Measurements from ENCODE around the gene ADIRF.
A peak's percentile ranks its signal among the peaks of the same experiment; 100 is the strongest.
"Not testable (repeated sequence)": the region's sequence is repeated elsewhere in the genome, so short reads cannot be mapped to it uniquely, and the experiment has no call there.

The ADIRF gene

DNA sequence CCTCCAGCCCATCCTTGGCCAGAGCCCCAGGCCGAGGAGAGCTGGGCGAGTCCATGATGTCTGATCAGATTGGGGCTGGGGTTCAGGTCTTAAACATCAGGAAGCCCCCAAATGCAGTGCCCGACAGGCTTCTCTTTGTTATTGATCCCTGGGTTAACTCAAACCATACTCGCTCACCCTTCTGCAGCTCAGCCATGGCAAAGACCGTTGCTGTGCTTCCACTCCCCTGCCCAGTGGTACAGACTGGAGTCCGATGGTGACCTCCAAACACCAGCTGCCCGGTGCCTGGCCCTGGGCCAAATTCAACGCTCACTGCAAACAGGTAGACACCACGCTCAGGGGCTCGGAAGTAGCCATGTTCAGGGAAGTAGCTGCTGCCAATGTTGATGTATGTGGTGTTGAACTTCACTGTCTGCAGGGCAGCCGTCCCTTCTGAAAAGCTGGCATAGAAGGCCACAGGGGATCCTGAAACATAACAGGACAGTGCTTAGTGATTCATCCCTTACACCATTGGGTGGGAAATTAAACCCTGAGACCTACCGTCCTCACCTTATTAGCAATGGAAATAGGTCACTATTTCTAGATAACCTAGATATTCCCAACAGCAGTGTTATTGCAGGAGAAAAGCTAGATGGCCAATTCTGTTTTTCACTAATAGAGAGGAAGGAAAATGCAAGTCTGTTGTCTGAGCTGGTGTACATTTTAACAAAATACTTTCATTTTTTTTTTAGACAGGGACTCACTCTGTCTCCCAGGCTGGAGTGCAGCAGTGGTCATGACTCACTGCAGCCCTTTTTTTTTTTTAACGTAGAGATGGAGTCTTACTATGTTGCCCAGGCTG is 31.4 kb upstream of the ADIRF start:
- peak; percentile 60 for DNase-seq (ENCODE audit: low read depth)
- TF ChIP-seq CTCF (conservative IDR thresholded peaks at IDR 0.05; ENCODE audit: control insufficient read depth, insufficient read depth, low read depth, low read length) = no peak
- H3K4me3 ChIP-seq (ENCODE audit: control insufficient read depth, low read depth, low read length) = no peak overlapping the region

- no peak overlapping the region for H3K4me3 ChIP-seq (ENCODE audit: control insufficient read depth, low read depth, low read length)
- TF ChIP-seq CTCF (conservative IDR thresholded peaks at IDR 0.05; ENCODE audit: control insufficient read depth, insufficient read depth, low read depth, low read length) = no peak
- no peak for DNase-seq (ENCODE audit: low read depth)
Observed at GRCh38 chr10:86937502-86938154, 30.7 kb upstream of the ADIRF start.

- no peak for TF ChIP-seq CTCF (conservative IDR thresholded peaks at IDR 0.05; ENCODE audit: control insufficient read depth, insufficient read depth, low read depth, low read length)
- DNase-seq (ENCODE audit: low read depth) = no peak
Observed at GRCh38 chr10:86938260-86938659, 30.0 kb upstream of the ADIRF start.

GRCh38 chr10:86940076-86940475 is 28.2 kb upstream of the ADIRF start:
- not testable (repeated sequence) for H3K4me3 ChIP-seq (ENCODE audit: control insufficient read depth, low read depth, low read length); DNase-seq (ENCODE audit: low read depth)

More at GRCh38 chr10:86938260-86938659, 30.0 kb upstream of the ADIRF start:
- H3K4me3 ChIP-seq (ENCODE audit: control insufficient read depth, low read depth, low read length) = no peak overlapping the region

DNA sequence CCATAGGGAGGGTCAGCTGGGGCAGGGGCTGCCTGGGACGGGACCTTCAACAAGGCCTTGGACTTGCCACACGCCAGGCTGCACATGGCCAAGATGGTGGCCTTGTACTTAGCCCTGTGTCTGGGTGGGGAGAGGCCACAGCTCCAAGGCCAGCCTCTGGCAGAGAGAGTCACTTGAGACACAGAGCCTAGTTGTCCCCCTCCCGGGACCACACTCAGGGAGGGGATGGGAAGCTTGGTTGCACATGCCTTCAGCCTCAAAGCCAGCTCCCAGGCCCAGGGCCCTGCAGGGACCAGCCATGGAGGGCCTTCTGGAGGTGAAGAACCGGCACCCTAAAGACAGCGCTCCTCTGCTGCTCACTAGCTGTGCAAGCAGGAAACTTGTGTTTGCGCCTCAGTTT is 27.6 kb upstream of the ADIRF start:
- DNase-seq (ENCODE audit: low read depth) = no peak
- no peak overlapping the region for H3K4me3 ChIP-seq (ENCODE audit: control insufficient read depth, low read depth, low read length)
- no peak for TF ChIP-seq CTCF (conservative IDR thresholded peaks at IDR 0.05; ENCODE audit: control insufficient read depth, insufficient read depth, low read depth, low read length)

DNA sequence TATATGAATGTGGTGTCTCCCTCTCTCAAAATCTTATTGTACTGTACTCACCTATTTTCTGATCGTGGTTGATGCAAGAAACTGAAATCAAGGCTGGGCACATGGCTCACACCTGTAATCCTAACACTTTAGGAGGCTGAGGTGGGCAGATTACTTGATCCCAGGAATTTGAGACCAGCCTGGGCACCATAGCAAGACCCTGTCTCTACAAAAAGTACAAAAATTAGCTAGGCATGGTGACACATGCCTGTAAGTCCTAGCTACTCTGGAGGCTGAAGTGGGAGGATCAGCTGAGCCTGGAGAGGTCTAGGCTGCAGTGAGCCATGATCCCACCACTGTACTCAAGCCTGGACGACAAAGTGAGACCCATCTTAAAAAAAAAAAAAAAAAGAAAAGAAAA is 26.9 kb upstream of the ADIRF start:
- no peak overlapping the region for H3K4me3 ChIP-seq (ENCODE audit: control insufficient read depth, low read depth, low read length)
- no peak for TF ChIP-seq CTCF (conservative IDR thresholded peaks at IDR 0.05; ENCODE audit: control insufficient read depth, insufficient read depth, low read depth, low read length)
- DNase-seq (ENCODE audit: low read depth) = no peak

DNA sequence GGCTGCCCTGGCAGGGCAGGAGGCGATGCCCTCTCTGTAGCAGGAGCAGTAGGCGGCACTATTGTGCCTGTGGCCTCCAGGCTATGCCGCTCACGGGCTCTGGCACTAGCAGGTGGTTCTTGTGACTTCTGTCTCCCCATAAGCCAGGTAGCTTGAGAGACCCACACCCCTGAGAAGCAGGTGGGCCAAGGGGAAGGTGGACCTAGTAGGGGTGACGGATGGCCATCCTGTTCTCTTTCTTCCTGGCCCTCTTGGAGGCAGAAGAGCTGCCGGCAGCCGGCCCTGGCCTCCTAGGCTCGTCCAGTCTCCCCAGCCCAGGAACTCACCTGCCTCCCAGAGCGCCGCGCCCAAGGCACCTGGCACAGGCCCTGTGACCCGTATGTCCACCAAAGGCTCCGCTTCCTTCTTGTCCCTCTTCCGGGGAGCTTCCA is 26.3 kb upstream of the ADIRF start:
- TF ChIP-seq CTCF (conservative IDR thresholded peaks at IDR 0.05; ENCODE audit: control insufficient read depth, insufficient read depth, low read depth, low read length) = no peak
- DNase-seq (ENCODE audit: low read depth) = no peak
- no peak overlapping the region for H3K4me3 ChIP-seq (ENCODE audit: control insufficient read depth, low read depth, low read length)

Data from fibroblast of mammary gland (primary cell).